SK-MEL-5 (cell line): ENCODE measurements around the gene RASAL2. TPM values are rescaled to one million over a fixed set of nuclear protein-coding genes. Genes with fewer than 3 reads are reported as not detected.
"Not testable (repeated sequence)": the region's sequence is repeated elsewhere in the genome, so short reads cannot be mapped to it uniquely, and the experiment has no call there.

Source experiments
- DNase-seq: peaks from one replicate; pipeline ENCODE4 v3.0.0-alpha.2; 2016; ENCODE audit warnings: low read depth, low spot score
- in situ Hi-C: cut with HindIII; loops from 2 replicates; pipeline ENCODE4 v1.10.0; 2016; ENCODE audit warnings: low sequenced_read_pairs, high pct_unique_total_duplicates, low pct_unique_long_range_greater_than_20kb
- total RNA-seq: library from RNA; depleted of rRNA; stranded (reverse); fragments of >200 nt; shearing (Covaris generic); gene quantifications from 2 replicates; pipeline ENCODE4 v1.2.3, GENCODE V29; 2014

The RASAL2 gene
- total RNA-seq, 1 experiment from 2014 or later = 10.2 TPM

DNA sequence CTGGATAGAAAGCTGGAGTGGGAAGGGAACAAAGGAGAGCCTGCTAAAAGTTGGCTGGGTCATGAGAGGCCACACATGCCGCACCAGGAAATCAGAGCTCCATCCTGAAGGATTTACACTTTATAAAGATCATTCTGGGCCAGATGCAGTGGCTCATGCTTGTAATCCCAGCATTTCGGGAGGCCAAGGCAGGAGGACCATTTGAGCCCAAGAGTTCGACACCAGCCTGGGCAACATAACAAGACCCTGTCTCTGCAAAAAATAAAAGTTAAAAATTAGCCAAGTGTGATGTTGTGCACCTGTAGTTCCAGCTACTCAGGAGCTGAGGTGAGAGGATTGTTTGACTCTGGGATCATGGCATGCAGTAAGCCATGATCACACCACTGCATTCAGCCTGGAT is 28.7 kb upstream of the RASAL2 start:
- no peak for DNase-seq
- in situ Hi-C loops = no loop called here

DNA sequence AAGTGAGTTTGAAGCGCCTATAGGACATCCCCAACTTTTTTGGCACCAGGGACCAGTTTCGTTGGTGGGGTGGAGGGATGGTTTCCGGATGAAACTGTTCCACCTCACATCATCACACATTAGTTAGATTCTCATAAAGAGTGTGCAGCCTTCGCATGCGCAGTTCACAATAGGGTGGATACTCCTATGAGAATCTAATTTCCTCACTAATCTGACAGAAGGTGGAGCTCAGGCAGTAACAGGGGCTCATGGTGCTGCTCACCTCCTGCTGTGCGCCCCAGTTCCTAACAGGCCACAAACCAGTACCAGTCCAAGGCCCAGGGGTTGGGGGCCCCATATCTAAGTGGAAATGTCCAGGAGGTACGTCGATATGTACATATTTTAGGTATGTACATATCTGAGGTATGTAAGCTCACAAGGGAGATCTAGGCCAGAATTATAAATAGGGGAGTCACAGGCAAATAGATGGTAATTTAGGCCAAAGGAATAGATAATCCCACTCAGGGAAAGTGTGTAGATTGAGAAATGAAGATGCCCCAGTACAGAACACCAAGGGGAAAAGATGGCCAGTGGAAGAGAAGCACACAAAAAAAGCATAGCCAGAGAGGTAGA is 27.5 kb upstream of the RASAL2 start:
- no peak for DNase-seq
- in situ Hi-C loops = no loop called here

DNA sequence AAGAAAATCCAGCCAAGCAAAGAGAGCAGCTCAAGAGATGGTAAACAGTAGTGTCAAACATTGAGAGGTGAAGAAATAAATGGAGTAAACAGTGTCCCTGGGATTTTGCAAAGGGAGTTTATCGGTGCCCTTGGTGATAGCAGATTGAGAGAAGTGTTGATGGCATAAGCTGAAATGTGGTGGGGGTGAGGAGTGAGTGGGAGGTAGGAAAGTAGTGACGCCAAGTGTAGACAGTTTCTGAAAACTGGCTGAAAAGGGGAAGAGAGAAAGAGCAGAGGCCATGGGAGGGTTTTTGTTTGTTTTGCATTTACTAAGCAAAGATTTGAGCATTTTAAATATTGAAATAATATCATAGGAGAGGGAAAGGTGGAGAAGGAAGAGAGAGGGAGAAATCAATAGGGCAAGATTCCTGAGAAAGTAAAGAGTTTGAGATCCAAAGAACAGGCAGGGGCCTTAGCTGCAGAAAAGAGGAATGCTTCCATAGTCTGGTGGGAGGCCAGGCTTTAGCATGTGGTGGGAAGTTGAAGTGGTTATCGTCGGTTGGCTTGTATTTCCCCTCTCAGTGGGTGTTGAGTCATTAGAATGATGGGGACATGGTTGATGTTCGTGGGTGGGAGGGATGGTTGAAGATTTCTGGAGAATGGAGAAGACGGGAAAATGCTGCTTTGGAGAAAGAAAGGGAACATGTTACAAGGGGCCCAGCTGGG is 26.8 kb upstream of the RASAL2 start:
- in situ Hi-C loops = no loop called here
- DNase-seq = no peak

DNA sequence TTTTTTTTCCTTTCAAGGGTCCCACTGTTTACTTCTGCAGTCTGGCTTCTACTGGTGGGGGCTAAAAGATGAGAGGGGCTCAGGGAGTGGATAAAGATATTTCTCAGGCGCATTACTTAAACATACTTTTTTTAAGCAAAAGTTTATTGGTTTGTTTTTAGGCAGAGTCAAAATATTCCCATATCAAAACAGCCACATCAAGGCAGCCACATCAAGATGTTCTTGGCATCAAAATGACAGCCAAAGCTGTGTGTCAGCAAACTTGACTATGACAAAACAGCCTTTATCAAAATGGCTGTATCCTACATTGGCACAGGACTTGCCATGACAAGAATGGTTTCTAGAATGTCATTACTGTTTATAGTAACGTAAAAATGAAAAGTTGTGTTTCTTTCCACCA is 22.1 kb upstream of the RASAL2 start:
- DNase-seq = no peak

DNA sequence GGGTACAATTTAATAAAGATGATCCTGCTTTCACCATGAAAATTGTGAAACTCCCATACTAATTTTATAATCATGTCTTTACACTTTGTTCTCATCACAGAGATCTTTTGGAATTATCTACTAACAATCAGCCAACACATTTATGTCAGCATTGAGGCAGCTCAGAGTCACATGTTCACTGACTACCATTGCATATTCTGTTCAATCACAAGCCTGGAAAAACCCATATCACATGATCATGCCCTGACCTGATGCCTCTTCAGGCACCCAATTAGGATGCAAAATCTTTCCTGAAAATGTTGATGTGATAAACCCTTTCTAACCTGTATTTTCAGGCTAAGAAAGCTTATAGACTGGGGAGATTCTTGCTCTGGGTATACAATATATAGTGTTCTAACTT is 21.6 kb upstream of the RASAL2 start:
- DNase-seq = no peak
- in situ Hi-C loops = no loop called here

More for the DNA sequence above, 22.1 kb upstream of the RASAL2 start:
- in situ Hi-C loops = no loop called here

DNA sequence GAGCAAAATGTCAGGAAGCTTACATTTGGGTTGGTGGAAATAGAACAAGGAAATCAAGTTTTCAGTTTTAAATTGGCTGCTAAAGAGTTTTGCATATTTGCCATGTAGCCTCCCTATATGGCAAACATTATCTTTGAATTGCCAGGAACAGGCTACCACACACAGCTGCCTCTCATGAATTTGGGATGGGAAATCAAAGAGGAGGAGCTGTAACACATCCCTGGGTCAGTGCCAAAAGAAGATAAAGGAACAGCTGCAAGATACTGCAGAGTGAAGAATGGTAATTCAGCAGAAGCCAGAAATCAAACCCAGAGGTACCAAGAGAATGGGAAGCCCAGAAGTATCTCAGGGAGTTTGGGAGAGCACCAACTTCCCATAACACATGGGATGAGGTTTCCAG is 18.6 kb upstream of the RASAL2 start:
- no peak for DNase-seq
- in situ Hi-C loops = no loop called here

DNA sequence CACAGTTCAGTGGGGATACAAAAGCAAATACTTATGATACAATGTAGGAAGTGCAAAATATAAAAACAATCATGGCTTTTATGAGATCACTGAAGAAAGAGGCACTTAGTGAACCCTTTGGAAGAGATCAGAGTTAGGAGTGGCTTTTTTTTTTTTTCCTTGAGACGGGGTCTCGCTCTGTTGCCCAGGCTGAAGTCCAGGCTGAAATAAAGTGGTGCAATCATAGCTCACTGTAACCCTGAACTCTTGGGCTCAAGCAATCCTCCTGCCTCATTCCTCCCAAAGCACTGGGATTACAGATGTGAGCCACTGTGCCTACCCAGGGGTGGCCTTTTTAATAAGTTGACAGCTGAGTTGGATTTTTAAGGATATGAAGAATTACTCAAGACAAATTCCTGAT is 17.3 kb upstream of the RASAL2 start:
- DNase-seq = no peak
- in situ Hi-C loops = no loop called here

DNA sequence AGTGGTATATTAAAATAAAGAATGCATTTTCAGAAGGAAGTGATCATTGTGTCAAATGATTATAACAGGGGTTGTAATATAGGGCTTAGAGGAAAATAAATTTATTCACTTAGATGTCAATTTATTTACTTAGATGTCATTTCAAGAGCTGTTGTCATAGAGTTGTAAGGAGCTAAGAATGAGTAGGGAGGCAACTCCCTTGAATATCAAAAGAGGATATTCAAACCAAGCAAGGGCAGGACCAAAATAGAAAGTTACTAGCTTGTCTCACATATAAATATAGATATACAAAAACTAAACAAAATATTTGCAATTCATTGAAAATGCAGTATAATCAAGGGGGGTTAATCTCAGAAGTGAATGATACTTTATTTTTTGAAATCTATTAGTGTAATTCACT is 16.0 kb upstream of the RASAL2 start:
- in situ Hi-C loops = no loop called here
- DNase-seq = no peak

DNA sequence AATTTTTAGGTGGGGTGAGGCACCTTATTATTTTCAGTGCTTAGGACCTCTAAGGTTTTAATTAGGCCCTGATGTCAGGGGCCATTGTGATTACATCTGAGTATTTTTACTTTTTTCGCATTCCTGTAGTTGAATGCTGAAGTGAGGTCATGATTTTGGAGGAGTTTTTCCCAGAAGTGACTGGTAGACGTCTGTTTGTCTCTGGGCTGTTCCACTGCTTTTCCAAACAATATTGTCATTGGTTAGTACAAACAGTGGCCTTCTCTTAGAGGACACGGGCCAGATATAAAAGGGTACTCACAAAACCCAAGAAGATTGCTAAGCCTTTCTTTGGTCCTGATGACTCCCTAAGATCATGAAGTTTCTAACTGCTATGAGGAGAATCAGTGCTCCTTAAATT is 7.6 kb upstream of the RASAL2 start:
- in situ Hi-C loops = no loop called here
- no peak for DNase-seq

DNA sequence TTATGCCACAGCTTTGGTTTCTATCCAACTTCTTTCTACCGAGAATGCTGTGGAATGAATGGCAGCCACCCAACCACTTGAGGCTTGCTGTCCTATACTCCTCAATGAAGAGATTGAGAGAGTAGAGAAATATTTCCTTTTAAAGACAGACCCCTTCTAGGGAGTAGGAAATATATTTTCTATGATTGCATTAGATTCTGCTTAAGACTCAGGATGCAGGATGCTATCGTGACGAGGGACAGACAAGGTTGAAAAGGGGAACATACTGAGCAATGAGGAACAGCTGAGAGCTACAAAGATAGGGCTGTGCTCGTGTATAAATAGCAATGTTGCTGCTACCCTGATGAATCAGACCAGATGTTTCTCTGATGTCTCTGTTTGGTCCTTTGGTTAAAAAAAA is 7.1 kb upstream of the RASAL2 start:
- DNase-seq = no peak

DNA sequence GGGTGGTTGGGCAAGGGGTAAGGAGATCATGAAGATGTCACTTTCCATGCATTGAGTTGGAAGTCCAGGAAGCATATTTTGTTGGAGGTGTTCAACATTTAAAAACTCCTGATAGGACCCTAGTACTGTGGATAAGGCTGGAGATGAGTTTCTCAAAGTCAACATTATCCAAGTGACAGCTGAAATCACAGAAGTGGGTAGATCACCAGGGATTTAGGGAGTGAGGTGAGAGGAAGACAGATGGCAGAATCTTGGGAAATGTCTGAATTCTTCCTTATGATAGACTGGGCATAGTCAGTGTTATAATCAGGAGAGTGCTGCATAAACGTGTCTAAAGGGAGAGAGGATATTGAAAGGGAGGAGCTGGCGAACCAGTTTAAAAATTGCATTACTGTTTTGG is 5.3 kb upstream of the RASAL2 start:
- DNase-seq = no peak
- in situ Hi-C loops = no loop called here

More for the DNA sequence above, 7.1 kb upstream of the RASAL2 start:
- in situ Hi-C loops = no loop called here

DNA sequence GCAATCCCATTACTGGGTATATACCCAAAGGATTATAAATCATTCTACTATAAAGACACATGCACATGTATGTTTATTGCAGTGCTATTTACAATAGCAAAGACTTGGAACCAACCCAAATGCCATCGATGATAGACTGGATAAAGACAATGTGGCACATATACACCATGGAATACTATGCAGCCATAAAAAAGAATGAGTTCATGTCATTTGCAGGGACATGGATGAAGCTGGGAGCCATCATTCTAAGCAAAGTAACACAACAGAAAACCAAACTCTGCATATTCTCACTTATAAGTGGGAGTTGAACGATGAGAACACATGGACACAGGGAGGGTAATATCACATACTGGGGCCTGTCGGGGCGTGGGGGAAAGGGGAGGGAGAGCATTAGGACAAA is 2.5 kb upstream of the RASAL2 start:
- DNase-seq, in situ Hi-C loops: not testable (repeated sequence)

DNA sequence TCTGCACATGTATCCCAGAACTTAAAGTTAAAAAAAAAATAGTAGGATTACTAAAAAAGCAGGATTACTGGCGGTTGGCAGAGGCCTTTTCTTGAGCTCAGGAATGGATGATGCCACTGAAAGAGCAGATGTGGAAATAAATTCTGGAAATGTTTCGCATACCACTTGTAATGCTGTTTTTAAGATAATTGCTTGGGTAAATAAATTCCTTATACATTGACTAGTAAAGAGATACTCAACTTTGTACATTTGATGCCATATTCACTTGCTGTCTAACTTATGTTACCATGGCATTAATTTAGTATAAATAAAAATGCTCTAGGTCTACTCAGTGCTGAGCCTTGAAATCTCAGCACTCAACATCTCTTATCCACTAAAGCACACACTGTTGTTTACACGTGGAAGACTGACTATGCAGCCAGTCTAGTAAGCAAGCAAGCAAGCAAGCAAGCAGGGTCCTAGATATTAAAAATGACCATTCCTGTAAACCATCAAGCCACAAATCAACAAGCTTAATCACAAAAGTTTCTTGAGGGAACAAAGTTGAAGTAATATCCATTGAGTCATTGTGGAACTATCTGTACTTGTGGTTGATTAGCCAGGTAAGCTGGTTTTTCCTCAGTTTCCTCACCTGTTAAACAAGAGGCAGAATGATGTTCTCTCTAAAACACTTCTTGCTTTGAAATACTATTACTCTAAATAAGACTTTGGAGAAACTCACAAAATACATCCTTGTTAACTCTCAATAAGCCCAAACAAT is 1.7 kb upstream of the RASAL2 start:
- DNase-seq = no peak
- in situ Hi-C loops = no loop called here

DNA sequence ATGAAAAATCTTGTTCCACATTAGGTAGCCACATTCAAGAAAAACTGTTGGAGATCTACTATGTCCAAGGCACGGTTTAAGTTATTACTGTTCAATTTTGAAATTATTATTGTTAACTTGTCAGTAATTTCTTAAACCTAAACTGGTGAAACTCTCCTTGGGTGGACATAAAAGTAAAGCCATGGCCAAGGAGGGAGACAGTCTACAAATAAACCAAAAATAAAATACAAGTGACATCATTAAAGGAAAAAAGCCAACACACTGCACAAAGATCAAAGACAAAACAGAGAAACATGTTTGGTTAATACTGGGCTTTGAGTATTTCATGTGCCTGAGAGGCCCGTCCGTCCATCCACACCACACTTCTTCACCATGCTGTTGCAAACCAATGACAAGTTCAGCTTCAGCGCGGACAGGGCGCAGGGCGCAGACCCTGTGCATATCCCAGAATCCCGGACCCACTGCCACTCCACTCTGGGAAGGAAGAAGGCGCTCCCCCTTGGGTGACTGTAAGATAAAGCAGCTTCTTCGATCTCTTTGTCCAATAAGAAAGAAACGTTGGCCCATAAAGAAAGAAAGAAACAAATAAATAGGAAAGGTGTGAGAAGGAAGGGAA is 918 bp upstream of the RASAL2 start:
- no peak for DNase-seq
- in situ Hi-C loops = no loop called here

DNA sequence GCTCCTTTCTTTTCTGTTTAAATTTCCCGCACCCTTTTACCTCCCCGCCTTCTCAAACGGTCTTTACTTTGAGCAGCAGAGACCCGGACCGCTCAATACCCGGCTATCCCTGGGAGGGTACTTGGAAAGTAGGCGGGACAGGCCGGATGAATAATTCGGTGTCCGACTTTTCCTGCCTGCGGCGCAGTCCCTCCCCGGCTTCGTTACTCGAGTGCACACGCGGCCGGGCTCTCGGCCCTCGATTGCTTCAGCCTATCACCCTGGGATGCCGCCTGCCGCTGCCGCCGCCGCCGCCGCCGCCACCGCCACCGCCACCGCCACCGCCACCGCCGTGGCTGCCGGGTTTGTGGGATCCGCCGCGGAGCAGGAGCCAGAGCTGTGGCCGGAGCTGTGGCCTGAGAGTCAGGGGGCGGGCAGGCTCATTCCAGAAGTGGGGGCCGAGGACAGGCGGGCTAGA is 382 bp upstream of the RASAL2 start:
- in situ Hi-C loops = no loop called here
- DNase-seq = peak; percentile 96

DNA sequence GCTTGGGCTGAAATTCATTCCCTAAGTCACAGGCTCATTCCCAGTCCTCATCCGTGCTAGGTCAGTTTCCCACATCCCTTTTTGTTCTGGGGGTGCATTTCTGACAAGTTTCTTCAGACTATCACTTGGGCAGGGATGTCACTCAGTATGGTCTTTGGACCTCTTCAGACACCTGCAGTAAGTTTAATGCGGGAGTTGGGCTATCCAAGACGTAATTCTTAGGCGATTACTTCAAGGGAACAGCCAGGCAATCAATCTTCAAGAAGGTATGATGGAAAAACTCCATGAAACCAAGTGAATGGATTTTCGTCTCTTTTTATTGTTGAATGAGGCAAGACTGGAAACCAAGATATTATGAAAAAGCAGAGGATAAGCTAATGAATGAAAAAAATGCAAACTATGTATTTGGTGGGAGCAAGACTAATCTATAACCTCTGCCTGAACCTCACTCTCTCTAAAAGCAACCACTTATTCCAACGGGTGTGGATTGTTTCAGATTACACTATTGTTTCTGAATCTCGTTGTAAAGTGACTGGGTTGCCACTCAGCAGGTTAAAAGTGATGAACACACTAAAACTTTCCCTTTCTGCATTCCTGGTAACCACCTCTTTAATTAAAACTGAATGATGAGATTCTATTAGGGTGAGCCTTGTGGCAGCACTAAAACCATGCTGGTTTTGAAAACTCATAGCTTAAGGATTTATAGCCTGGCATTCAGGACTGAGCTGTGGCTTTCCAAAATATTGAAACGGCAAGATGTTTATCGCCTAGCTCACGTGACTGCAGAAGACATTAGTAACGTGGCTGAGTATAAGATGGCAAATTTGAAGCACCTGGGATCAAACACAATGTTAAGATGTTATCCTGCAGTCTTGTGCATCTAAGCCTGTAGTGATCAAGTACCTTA is 1.1 kb downstream of the RASAL2 start:
- DNase-seq = peak; percentile 5
- in situ Hi-C loops = no loop called here

DNA sequence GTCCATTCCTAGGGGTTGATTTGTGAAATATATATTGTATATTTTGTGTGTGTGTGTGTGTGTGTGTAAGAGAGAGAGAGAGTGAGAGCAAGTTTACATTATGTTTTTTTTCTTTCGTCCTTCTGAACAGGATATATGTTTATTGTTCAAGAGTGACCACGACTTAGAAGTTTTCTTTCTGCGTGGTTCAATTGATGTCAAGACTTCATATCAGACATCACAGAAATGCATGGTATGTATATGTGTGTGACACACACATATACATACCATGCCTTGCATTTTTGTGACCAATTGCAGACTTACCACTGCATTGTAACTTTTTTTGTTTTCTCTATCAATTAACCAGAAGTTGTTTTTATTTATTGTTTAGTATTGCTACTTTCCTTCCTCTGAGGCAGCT is 2.5 kb downstream of the RASAL2 start:
- no peak for DNase-seq
- in situ Hi-C loops = no loop called here
